GM12878 (cell line): Measurements from ENCODE around the gene B3GNT8.

ENCODE experiments used
- BHLHE40 ChIP-seq, 2 experiments: fragments of 450-650 bp in 1 of 2; IDR thresholded peaks; 2 replicates each; pipeline ENCODE4 v1.6.1; 2011 to 2017; ENCODE audit warnings: low read depth in 2 of 2, borderline replicate concordance in 1 of 2, improper control_type of control experiment in 1 of 2, low read length in 1 of 2, mild to moderate bottlenecking in 1 of 2
- CHD1 ChIP-seq: IDR thresholded peaks from 2 replicates; pipeline ENCODE4 v1.6.1; 2012; ENCODE audit warnings: low read depth, low read length, improper control_type of control experiment
- EP300 ChIP-seq, 2 experiments: fragments of 150-350 bp in 1 of 2; IDR thresholded peaks; 2 replicates each; pipeline ENCODE4 v1.6.1; 2011 to 2012; ENCODE audit warnings: low read depth in 2 of 2, low read length in 2 of 2, borderline replicate concordance in 1 of 2, improper control_type of control experiment in 1 of 2, inconsistent platforms in 1 of 2; ENCODE audit not compliant: control insufficient read depth in 1 of 2
- ESRRA ChIP-seq: IDR thresholded peaks from 2 replicates; pipeline ENCODE4 v1.6.1; 2012; ENCODE audit warnings: mild to moderate bottlenecking, low read length, improper control_type of control experiment
- GABPA ChIP-seq: IDR thresholded peaks from 2 replicates; pipeline ENCODE4 v1.6.1; 2014; ENCODE audit warnings: antibody characterized with exemption, low read depth, mild to moderate bottlenecking, inconsistent platforms
- MTA2 ChIP-seq: fragments of 450-650 bp; IDR thresholded peaks from 2 replicates; pipeline ENCODE4 v1.6.1; 2016; ENCODE audit warnings: low read depth, mild to moderate bottlenecking, moderate library complexity
- NFIC ChIP-seq: IDR thresholded peaks from 2 replicates; pipeline ENCODE4 v1.6.1; 2012; ENCODE audit warnings: low read depth, mild to moderate bottlenecking, inconsistent platforms, low read length, moderate library complexity
- POLR2A ChIP-seq: IDR thresholded peaks from 2 replicates; pipeline ENCODE4 v1.6.1; 2011; ENCODE audit warnings: low read depth, mild to moderate bottlenecking, low read length
- RFX5 ChIP-seq: IDR thresholded peaks from 2 replicates; pipeline ENCODE4 v1.6.1; 2011; ENCODE audit warnings: low read depth, low read length, improper control_type of control experiment
- SREBF1 ChIP-seq: IDR thresholded peaks from 2 replicates; pipeline ENCODE4 v1.6.1; 2012; ENCODE audit warnings: mild to moderate bottlenecking, low read length
- TBL1XR1 ChIP-seq: IDR thresholded peaks from 2 replicates; pipeline ENCODE4 v1.6.1; 2012; ENCODE audit warnings: low read depth, low read length, improper control_type of control experiment
- TCF7 ChIP-seq: IDR thresholded peaks from 2 replicates; pipeline ENCODE4 v1.6.1; 2014; ENCODE audit warnings: antibody characterized with exemption, borderline replicate concordance
- TF ChIP-seq, protein P1 (sequence below), 3 experiments: IDR thresholded peaks in 2 of 3; conservative IDR thresholded peaks in 1 of 3; 2 replicates each; pipeline ENCODE4 v1.5.1; 2011; ENCODE audit warnings: low read depth in 3 of 3, low read length in 3 of 3, mild to moderate bottlenecking in 3 of 3, control low read depth in 2 of 3, moderate library complexity in 2 of 3, inconsistent platforms in 1 of 3, mixed read lengths in 1 of 3; ENCODE audit not compliant: control insufficient read depth in 2 of 3, insufficient read depth in 1 of 3; ENCODE audit errors: extremely low read depth in 1 of 3
- TF ChIP-seq, protein P2 (sequence below): IDR thresholded peaks from 2 replicates; pipeline ENCODE4 v1.6.1; 2012; ENCODE audit warnings: low read length, inconsistent platforms

DNA sequence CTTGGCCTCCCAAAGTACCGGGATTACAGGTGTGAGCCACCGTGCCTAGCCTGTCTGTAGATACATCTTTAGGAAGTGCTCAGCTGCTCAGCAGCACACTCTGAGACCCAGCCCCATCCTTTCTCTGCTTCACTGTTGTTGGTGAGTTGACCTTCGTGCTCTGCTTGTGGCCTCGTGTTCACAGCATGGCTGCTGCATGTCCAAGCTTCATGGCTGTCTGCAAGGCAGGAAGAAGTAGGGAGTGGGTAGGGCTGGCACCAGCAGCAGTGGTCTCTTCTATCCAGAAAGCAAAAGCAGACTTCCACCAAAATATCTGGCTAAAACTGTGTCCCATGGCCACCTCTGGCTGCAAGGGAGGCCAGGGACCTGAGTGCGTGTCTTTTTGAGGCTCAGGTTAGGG, 14.2 kb downstream of the B3GNT8 start:
- TF ChIP-seq, protein P1, sequence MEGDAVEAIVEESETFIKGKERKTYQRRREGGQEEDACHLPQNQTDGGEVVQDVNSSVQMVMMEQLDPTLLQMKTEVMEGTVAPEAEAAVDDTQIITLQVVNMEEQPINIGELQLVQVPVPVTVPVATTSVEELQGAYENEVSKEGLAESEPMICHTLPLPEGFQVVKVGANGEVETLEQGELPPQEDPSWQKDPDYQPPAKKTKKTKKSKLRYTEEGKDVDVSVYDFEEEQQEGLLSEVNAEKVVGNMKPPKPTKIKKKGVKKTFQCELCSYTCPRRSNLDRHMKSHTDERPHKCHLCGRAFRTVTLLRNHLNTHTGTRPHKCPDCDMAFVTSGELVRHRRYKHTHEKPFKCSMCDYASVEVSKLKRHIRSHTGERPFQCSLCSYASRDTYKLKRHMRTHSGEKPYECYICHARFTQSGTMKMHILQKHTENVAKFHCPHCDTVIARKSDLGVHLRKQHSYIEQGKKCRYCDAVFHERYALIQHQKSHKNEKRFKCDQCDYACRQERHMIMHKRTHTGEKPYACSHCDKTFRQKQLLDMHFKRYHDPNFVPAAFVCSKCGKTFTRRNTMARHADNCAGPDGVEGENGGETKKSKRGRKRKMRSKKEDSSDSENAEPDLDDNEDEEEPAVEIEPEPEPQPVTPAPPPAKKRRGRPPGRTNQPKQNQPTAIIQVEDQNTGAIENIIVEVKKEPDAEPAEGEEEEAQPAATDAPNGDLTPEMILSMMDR (IDR thresholded peaks at IDR 0.05 in 2 of 3, conservative IDR thresholded peaks at IDR 0.05 in 1 of 3; ENCODE audit: control insufficient read depth in 2 of 3, extremely low read depth in 1 of 3, insufficient read depth in 1 of 3, low read depth in 3 of 3, low read length in 3 of 3): no peak
- TF ChIP-seq POLR2A (no peak), RFX5 (no peak), NFIC (no peak), ESRRA (no peak), TCF7 (no peak), TBL1XR1 (no peak), CHD1 (no peak), GABPA (no peak), EP300 (IDR thresholded peaks at IDR 0.05; ENCODE audit: borderline replicate concordance in 1 of 2, control insufficient read depth in 1 of 2, low read depth in 2 of 2, low read length in 2 of 2) (no peak), MTA2 (no peak), BHLHE40 (IDR thresholded peaks at IDR 0.05; ENCODE audit: borderline replicate concordance in 1 of 2, low read depth in 2 of 2, low read length in 1 of 2) (no peak), SREBF1 (no peak)
- TF ChIP-seq, protein P2, sequence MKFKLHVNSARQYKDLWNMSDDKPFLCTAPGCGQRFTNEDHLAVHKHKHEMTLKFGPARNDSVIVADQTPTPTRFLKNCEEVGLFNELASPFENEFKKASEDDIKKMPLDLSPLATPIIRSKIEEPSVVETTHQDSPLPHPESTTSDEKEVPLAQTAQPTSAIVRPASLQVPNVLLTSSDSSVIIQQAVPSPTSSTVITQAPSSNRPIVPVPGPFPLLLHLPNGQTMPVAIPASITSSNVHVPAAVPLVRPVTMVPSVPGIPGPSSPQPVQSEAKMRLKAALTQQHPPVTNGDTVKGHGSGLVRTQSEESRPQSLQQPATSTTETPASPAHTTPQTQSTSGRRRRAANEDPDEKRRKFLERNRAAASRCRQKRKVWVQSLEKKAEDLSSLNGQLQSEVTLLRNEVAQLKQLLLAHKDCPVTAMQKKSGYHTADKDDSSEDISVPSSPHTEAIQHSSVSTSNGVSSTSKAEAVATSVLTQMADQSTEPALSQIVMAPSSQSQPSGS: no peak
